Tongue (tissue), 2 donors: ENCODE measurements around the gene DST. TPM values are rescaled to one million over a fixed set of nuclear protein-coding genes. Genes with fewer than 3 reads are reported as not detected.

Experiments used
- DNase-seq: peaks from one replicate; pipeline ENCODE4 v3.0.0-alpha.2; 2015
- total RNA-seq: library from RNA; depleted of rRNA; stranded (reverse); fragments of >200 nt; gene quantifications from one replicate; pipeline ENCODE4 v1.2.3, GENCODE V29; 2014

Gene DST
- total RNA-seq, result 589 TPM

- DNase-seq, result peak; percentile 59
Measured at GRCh38 chr6:56642366-56643261, at the start of gene DST. TSS of gene DST (minus strand) at chr6:56642889.

DNA sequence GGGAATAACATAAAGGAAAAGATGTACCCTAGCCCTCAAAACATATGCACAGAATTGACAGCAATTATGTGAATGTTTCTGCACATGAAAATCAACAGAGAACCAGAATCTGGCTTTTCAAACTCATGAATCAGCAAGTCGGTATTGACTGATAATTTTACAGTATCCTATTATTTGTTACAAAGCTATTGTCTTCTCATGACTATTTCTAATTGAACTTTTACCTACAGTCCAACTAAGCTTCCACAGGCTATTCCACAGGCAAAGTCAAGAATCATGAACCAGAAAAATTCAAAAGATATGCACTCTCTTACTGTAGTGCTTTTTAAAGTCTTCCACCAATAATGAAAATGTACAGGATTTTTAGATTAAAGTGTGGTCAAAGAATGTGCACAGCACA is 49.1 kb upstream of the DST start:
- DNase-seq, result no peak

DNA sequence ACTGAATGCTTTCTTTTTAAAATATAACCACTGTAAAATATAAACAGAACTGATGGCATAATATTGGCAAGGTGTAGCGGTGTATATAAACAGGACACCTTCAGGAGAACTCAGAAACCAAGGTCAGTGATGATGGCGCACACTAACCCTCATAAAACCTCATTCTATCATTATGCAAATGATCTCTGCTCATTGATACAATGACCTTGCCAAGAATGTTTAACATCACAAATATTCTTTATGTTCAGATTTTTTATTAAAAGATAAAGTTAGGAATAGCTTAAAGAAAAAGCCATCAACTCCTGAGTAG is 48.6 kb upstream of the DST start:
- DNase-seq, result no peak

DNA sequence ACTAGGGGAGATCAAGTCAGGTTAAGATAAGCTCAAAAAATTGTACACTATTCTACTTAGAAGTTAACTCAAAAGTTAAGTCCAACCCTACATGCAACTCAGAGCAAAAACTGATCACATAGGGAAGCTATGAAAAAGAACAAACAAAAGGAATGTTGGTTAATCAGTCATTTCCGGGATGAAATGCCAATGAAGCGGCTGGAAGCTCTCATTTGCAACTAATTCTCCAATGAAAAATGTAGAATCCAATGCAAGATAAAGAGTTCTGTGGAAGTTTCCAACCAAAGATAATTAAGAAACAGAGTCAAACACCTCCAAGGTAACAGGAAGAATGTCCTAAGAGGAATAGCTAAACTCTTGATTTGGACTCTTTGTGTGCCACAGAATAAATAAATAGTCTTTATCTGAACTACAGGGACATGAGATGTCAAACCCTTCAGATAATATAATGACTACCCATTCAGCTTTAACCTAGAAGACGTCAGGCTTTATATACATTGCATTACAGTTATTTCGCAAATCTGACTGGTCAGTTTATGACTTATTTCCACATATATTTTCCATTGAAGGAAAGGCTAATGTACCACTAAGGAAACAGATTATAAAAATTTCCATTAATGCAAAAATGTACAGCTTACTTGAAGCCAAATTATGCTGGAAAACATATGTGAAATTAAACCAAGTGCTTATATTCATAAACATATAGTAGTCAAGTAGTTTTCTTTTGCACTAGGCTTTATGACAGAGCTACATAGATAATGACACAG is 48.0 kb upstream of the DST start:
- no peak for DNase-seq

DNA sequence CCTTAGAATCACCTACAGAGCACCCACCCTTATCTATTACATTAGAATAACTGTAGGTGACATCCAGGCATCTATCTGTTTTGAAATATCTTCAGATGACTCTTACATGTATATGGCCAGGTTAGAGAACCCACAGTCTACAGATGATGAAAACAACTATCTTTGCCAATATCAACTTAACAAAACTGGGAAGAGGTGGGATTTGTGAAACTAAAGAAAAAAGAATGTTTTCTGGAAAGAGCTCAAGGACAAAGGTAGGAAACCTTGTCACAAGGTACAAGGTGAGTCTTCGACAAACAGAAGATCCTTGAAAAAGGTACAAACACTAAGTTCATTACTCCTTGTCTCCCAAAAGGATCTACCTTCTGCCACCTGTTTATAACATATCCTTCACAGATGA is 47.0 kb upstream of the DST start:
- no peak for DNase-seq

GRCh38 chr6:56689114-56689513 is 46.4 kb upstream of the DST start:
- no peak for DNase-seq

DNA sequence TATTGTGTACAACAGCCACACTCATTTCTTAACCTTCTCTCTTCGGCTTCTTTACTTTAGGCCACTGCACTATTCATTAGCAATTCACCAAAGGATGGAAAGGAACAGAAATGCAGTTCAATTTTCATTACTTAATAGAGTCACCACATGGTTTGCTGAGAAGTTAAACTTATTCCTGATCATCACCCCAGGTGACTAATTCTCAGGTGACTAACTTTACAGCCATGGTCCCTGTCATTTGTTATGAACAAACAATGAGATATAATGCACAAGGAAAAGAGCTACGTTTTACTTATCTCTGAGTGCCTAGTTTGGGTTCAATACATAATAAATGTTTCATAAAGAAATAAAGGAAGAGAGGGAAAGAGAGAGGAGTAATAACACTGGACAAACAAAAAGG is 45.8 kb upstream of the DST start:
- DNase-seq, result no peak

DNA sequence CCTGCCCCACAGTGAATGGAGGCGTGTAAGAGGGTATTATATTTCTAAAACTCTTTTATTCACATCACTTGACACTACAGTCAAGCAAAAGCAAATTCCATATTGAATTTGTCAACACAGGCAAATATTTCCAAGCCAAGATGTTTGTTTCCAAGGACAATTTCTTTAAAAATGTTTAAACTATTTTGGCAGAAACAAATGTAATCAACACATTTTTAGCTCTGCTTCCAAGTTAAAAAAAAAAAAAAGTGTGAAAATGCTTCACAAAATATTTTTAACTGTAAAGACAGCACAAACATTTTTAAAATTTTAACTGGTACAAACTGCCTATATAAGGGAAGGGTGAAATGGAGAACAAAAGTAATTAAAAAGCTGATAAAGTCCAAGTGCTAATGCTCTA is 44.9 kb upstream of the DST start:
- DNase-seq, result no peak

DNA sequence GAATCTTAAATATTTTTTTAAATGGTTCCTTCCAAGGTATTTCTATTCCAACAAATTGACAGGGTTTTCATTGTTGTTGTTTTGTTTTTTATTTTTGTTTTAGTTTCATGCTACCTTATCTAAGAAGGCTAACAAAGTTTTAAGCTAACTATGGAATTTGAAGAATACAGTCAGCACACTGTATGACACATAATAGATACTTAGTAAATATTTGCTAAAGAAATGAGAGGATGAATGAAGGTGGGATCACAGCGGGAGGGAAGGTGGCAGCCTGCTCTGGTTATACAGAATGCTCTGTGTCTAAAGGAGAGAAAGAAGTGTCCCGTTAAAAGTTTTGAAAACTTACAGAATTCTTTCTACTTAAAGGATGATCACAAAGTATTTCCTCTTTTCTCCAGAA is 43.7 kb upstream of the DST start:
- DNase-seq, result no peak

GRCh38 chr6:56685994-56686393 is 43.3 kb upstream of the DST start:
- DNase-seq, result no peak

DNA sequence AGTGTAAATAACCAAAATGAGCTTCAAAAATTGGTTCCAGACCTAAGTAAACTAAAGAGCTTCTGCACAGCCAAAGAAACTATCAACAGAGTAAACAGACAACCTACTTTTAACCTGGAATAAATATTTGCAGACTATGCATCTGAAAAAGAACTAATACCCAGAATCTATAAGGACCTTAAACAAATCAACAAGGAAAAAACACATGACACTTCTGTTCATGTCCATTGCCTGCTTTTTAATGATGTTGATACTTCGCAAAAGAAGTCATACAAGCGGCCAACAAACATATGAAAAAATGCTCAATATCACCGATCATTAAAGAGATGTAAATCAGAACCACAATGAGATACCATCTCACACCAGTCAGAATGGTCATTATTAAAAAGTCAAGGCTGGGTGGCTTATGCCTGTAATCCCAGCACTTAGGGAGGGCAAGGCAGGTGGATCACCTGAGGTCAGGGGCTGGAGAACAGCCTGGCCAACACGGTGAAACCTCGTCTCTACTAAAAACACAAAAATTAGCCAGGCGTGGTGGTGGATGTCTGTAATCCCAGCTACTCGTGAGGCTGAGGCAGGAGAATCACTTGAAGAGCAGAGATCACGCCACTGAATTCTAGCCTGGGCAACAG is 42.5 kb upstream of the DST start:
- DNase-seq, result no peak

DNA sequence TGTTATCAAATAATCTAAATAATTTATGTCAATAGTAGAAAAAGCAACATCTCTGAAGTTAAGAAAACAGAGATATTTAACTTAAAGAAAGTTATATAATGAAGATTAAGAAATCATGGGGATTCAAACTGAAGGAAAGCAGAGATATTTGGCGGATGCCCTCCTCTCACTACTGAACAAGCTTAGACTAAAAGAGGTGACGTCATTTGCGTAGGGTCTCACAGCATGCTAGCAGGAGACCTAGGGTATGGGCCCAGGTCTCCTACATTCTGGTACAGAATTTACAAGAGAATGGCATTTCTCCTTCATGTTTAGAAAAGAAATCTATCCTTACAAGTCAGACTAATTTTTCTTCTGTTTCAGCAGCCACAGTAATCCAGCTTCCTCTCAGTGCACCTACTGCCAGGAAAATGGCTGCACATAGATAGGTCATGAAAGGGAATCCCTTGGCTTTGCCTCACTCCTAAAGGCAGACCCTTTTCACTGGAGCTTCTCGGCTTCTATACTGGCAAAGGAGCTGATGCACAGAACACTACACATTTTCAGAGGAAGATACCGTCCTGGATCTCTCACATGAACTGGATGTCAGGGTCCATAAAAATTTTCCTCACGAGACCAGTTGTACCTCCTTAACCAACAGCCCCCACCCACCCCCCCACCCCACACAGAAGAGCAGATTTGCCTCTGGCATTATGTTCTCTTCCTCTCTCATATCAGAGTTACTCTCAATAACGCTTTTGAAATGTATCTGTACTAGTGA is 41.8 kb upstream of the DST start:
- no peak for DNase-seq

DNA sequence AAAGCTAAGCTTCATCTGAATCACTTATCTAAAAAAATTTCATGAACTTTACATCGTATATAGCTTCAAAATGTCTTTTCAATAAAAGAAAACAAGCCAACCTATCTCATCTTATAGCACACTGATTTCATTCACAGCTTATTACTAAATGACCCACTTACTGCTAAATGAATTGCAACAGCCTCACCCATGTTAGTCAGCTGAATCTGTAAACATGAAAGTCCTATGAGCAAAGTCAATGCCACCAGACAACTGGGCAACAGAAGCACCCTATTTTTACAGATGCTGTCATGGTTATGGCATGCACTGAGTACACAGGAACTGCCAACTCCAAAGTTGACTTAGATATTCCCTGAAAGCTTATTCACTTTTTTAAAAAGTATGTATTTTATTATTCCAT is 41.2 kb upstream of the DST start:
- peak; percentile 78 for DNase-seq

DNA sequence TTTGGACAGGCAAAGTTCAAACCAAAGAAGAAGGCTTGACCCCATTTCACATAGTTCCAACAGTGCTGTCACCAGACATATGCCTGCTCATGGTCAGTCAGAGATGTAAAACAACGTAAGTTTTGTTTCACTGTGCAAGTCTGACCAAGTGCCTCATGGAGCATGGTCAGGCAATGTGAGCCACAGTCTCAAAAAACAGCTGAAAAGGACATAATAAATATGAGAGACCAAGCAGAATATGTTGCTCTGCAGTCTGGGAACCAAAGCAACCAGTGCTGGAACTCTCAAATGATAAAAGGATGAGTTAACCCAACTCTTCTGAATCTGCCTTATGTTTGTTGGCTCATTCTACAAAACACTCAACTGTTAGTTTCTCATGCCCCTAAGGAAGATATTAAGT is 39.9 kb upstream of the DST start:
- DNase-seq, result no peak

DNA sequence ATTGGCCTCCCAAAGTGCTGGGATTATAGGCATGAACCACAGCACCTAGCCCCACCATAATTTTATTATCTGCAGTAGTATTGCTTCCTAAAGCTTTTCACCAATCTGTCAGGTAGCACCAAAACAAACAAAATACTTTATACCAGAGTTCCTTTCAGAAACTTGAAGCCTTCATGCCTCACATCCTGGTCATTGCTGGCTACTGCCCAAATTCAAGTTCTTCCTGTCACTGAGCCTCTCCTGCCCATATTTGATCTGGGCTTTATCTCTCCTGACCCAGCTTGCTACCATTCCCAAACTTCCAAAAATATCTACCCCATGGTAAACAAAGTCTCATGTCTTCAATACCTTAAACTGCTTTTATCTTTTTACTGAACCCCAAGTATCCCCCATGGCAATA is 34.9 kb upstream of the DST start:
- no peak for DNase-seq

- DNase-seq, result peak; percentile 89
Measured at GRCh38 chr6:56671651-56672461, 29.2 kb upstream of the DST start.

GRCh38 chr6:56671160-56671559 is 28.5 kb upstream of the DST start:
- no peak for DNase-seq

DNA sequence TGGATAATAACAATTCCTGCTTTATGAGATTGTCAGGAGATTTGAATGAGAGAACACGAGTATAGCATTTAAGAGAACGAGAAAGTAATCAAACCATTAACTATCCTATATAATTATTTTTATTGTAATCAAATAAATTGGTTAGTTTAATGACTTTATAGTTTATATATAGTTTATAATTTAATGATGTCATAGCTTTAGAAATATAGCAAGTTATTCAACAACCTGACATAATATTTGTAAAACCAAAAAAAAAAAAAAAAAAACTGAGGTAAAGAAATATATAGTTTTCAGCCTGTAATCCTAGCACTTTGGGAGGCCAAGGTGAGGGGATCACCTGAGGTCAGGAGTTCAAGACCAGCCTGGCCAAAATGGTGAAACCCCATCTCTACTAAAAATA is 26.4 kb upstream of the DST start:
- no peak for DNase-seq

DNA sequence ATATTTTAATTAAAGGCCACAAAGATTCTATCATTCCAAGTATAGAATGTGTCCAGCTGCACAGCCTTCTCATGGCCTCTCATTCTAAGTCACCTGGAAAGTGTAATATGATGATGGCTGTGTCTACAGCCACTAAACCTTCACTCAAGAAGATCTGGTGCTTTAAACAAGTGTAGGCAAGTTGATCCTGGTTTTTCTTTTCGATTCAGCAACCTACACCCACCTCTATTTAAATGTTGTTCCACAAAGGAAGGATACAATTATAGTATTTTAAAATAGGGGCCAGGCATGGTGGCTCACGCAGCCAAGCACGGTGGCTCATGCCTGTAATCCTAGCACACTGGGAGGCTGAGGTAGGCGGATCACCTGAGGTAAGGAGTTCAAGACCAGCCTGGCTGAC is 25.5 kb upstream of the DST start:
- DNase-seq, result no peak

GRCh38 chr6:56667336-56667735 is 24.6 kb upstream of the DST start:
- no peak for DNase-seq

GRCh38 chr6:56664029-56664428 is 21.3 kb upstream of the DST start:
- peak; percentile 48 for DNase-seq

DNA sequence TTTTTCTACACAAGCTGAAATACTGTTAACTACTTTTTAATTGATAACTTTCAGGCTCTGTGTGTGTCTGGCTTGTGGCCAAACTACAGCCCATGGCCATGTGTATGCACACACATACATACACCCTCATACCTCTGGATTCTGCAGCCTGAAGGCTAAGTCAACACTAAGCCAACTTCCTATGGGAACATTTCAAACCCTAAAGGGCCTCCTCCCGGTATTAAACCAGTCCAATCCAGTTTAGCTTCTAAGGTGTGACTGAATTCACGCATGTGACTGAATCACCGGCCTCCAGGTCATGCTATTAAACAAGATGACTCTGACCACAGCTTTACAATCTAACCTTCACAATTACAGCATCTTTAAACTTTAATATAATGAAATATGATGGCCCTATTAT is 20.7 kb upstream of the DST start:
- no peak for DNase-seq
